Tibial nerve (tissue), 4 donors: ENCODE data around the gene AFAP1L1. TPM values are rescaled to one million over a fixed set of nuclear protein-coding genes. Genes with fewer than 3 reads are reported as not detected.
A peak's percentile ranks its signal among the peaks of the same experiment; 100 is the strongest.

ENCODE experiments used
- DNase-seq, 2 donors: peaks; one replicate each; pipeline ENCODE4 v3.0.0-alpha.2; 2019; ENCODE audit warnings: low spot score in 2 of 2
- H3K27ac ChIP-seq, 4 donors: fragments of 200-600 bp; sonication (generic) in 3 of 4; one replicate each; pipeline ENCODE4 v1.5.1; 2017 to 2019; ENCODE audit warnings: mild to moderate bottlenecking in 1 of 4
- H3K27me3 ChIP-seq, 2 donors: fragments of 200-600 bp; sonication (generic) in 1 of 2; one replicate each; pipeline versions ENCODE4 v1.5.1 to v1.6.0; 2017 to 2019
- H3K36me3 ChIP-seq, 3 donors: fragments of 200-600 bp; sonication (generic); one replicate each; pipeline ENCODE4 v1.5.1; 2018 to 2019
- H3K4me1 ChIP-seq, 4 donors: fragments of 200-600 bp; sonication (generic) in 3 of 4; one replicate each; pipeline ENCODE4 v1.5.1; 2017 to 2019
- H3K4me3 ChIP-seq, 4 donors: fragments of 200-600 bp; sonication (generic) in 3 of 4; one replicate each; pipeline ENCODE4 v1.5.1; 2017 to 2019; ENCODE audit warnings: mild to moderate bottlenecking in 1 of 4, moderate library complexity in 1 of 4
- H3K9me3 ChIP-seq, 4 donors: fragments of 200-600 bp; sonication (generic) in 3 of 4; one replicate each; pipeline ENCODE4 v1.5.1; 2017 to 2019
- EP300 ChIP-seq, 2 donors: sonication (generic); formaldehyde crosslinking; IDR thresholded peaks; one replicate each; pipeline ENCODE4 v1.6.1; 2017; ENCODE audit warnings: antibody characterized with exemption in 2 of 2, mild to moderate bottlenecking in 1 of 2
- POLR2A ChIP-seq, 2 donors: fragments of 450-650 bp; IDR thresholded peaks; one replicate each; pipeline ENCODE4 v1.6.1; 2017; ENCODE audit warnings: antibody characterized with exemption in 2 of 2, mild to moderate bottlenecking in 2 of 2, moderate library complexity in 2 of 2
- WGBS, 2 donors: methylation state at CpG; one replicate each; pipeline ENCODE4 v1.1.5; 2018; 5-methylcytosine and 5-hydroxymethylcytosine counted together
- total RNA-seq, 4 donors: library from RNA; depleted of rRNA; stranded (reverse); fragments of >200 nt; gene quantifications; one replicate each; pipeline ENCODE4 v1.1.0, GENCODE V29; 2016
- TF ChIP-seq, protein P1 (sequence below), 5 experiments: fragments of 200-600 bp in 3 of 5; fragments of 450-650 bp in 2 of 5; sonication (generic) in 3 of 5; IDR thresholded peaks; one replicate each; pipeline ENCODE4 v1.5.1; 2016 to 2019; ENCODE audit warnings: antibody characterized with exemption in 5 of 5, mild to moderate bottlenecking in 3 of 5, moderate library complexity in 2 of 5

The AFAP1L1 gene
- total RNA-seq, 4 donors from 2014 or later, result 40.8 to 93.5 (median 91.6) TPM

DNA sequence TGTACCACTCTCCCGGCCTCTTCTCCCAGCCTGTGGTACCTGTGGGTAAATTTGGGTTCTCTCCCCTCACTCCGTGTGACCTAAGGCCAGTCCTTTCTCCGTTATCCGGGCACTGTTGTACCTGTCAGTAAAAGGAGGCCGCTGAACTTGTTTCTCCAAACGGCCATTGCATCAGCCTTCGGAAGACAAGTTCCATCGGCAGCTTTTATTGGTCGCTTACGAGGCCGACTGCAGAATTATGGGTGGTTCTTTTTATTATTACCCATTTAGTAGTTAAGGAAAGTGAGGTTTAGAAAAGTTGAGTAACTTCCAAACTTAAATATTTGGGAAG is 74.2 kb downstream of the AFAP1L1 start:
- TF ChIP-seq, protein P1, sequence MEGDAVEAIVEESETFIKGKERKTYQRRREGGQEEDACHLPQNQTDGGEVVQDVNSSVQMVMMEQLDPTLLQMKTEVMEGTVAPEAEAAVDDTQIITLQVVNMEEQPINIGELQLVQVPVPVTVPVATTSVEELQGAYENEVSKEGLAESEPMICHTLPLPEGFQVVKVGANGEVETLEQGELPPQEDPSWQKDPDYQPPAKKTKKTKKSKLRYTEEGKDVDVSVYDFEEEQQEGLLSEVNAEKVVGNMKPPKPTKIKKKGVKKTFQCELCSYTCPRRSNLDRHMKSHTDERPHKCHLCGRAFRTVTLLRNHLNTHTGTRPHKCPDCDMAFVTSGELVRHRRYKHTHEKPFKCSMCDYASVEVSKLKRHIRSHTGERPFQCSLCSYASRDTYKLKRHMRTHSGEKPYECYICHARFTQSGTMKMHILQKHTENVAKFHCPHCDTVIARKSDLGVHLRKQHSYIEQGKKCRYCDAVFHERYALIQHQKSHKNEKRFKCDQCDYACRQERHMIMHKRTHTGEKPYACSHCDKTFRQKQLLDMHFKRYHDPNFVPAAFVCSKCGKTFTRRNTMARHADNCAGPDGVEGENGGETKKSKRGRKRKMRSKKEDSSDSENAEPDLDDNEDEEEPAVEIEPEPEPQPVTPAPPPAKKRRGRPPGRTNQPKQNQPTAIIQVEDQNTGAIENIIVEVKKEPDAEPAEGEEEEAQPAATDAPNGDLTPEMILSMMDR (IDR thresholded peaks at IDR 0.05), result no peak
- TF ChIP-seq POLR2A (IDR thresholded peaks at IDR 0.05), result no peak
- no peak for TF ChIP-seq EP300 (IDR thresholded peaks at IDR 0.05)
- Histone ChIP-seq H3K4me1 (peaks cover 0 to 26% (median 3%) of the 10 kb centered on the region in 4 donors), H3K27me3 (no peaks in the 10 kb centered on the region), H3K9me3 (no peaks in the 10 kb centered on the region), H3K36me3 (peaks cover 0 to 38% (median 7%) of the 10 kb centered on the region in 3 donors), H3K4me3 (peak overlapping the region; percentile 59 to 83 (median 69)), H3K27ac (peak overlapping the region; percentile 62 to 84 (median 72))
- DNase-seq, result no peak
- WGBS, 2 donors, result 0 to 1% methylated on average over 11 of the region's 11 CpGs

GRCh38 chr5:149348518-149348917 is 76.9 kb downstream of the AFAP1L1 start:
- no peak for DNase-seq
- no peak for TF ChIP-seq EP300 (IDR thresholded peaks at IDR 0.05)
- TF ChIP-seq POLR2A (IDR thresholded peaks at IDR 0.05), result no peak
- TF ChIP-seq, protein P1 (IDR thresholded peaks at IDR 0.05), result no peak
- peaks cover 0 to 52% (median 9%) of the 10 kb centered on the region in 3 donors for H3K36me3 ChIP-seq
- no peak overlapping the region for H3K27ac ChIP-seq
- no peaks in the 10 kb centered on the region for H3K27me3 ChIP-seq
- H3K9me3 ChIP-seq, result no peaks in the 10 kb centered on the region
- peaks cover 0 to 26% (median 3%) of the 10 kb centered on the region in 4 donors for H3K4me1 ChIP-seq
- 82 to 93% methylated on average over 1 of the region's 1 CpG for WGBS, 2 donors
- H3K4me3 ChIP-seq, result no peak overlapping the region

DNA sequence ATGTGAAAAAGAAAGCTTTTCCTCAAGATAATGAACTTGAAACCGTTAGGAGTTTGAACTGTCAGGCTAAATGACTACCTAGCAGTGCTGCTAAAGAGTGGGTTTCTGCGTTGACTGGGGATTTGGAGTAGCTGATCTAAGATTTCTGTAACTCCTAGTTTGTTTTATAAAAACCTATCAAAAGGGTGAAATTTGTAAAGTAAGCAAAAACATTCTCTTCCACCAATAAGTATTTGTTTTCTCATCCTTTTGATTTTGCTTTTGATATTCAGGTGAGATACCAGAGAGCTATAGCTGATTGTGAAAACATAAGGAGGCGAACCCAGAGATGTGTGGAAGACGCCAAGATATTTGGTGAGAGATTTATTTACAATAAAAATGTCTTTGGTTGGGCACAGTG is 77.7 kb downstream of the AFAP1L1 start:
- H3K27ac ChIP-seq, result no peak overlapping the region
- WGBS, 2 donors, result 91 to 93% methylated on average over 4 of the region's 4 CpGs
- H3K9me3 ChIP-seq, result no peaks in the 10 kb centered on the region
- TF ChIP-seq EP300 (IDR thresholded peaks at IDR 0.05), result no peak
- TF ChIP-seq, protein P1 (IDR thresholded peaks at IDR 0.05), result no peak
- no peak for TF ChIP-seq POLR2A (IDR thresholded peaks at IDR 0.05)
- no peaks in the 10 kb centered on the region for H3K27me3 ChIP-seq
- H3K4me3 ChIP-seq, result no peak overlapping the region
- no peak for DNase-seq
- peaks cover 0 to 61% (median 9%) of the 10 kb centered on the region in 3 donors for H3K36me3 ChIP-seq
- H3K4me1 ChIP-seq, result peaks cover 0 to 23% (median 3%) of the 10 kb centered on the region in 4 donors

DNA sequence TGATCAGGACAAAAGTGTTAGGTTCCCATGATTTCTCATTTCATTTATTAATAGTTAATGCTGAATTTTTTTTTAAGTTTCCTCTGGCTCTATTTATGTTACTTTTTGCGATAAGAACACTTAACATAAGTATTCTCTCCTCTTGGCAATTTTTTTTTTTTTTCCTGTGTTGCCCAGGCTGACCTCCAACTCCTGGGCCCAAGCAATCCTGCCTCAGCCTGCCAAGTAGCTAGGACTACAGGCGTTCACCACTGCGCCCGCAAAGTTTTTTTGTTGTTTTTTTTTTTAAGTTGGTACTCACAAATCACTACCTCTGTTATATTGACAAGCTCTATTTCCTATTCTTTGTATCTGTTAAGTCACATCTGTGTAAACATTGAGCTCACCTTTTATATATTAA is 80.5 kb downstream of the AFAP1L1 start:
- TF ChIP-seq, protein P1 (IDR thresholded peaks at IDR 0.05), result no peak
- TF ChIP-seq POLR2A (IDR thresholded peaks at IDR 0.05), result no peak
- TF ChIP-seq EP300 (IDR thresholded peaks at IDR 0.05), result no peak
- no peak for DNase-seq
- peaks cover 0 to 6% (median 0%) of the 10 kb centered on the region in 4 donors for H3K4me1 ChIP-seq
- no peaks in the 10 kb centered on the region for H3K9me3 ChIP-seq
- no peak overlapping the region for H3K27ac ChIP-seq
- no peak overlapping the region for H3K4me3 ChIP-seq
- 85 to 94% methylated on average over 4 of the region's 4 CpGs for WGBS, 2 donors
- peaks cover 0 to 75% (median 9%) of the 10 kb centered on the region in 3 donors for H3K36me3 ChIP-seq
- H3K27me3 ChIP-seq, result no peaks in the 10 kb centered on the region

DNA sequence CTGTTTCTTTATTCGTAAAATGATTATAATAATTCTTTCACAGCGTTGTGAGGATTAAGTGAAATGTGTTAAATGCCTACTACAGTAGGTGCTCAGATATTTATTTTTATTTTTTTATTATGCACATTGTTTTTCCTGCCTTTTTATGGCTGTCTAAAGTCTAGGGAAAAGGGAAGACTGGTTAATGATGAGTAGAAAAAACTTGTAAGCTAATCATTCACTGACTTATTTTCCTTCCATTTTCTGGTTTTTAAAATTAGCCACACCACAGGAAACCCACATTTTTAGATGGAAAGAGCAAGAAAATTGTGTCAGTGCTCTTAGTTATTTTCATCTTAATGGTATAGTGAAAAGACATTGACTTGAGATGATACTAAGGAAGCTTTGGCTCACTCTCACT is 82.3 kb downstream of the AFAP1L1 start:
- no peak overlapping the region for H3K4me3 ChIP-seq
- TF ChIP-seq POLR2A (IDR thresholded peaks at IDR 0.05), result no peak
- TF ChIP-seq, protein P1 (IDR thresholded peaks at IDR 0.05), result no peak
- no peak for TF ChIP-seq EP300 (IDR thresholded peaks at IDR 0.05)
- WGBS, 2 donors, result 93 to 97% methylated on average over 2 of the region's 2 CpGs
- H3K36me3 ChIP-seq, result peaks cover 0 to 69% (median 9%) of the 10 kb centered on the region in 3 donors
- no peak overlapping the region for H3K27ac ChIP-seq
- no peaks in the 10 kb centered on the region for H3K27me3 ChIP-seq
- no peak for DNase-seq
- H3K4me1 ChIP-seq, result peaks cover 0 to 13% (median 1%) of the 10 kb centered on the region in 4 donors
- H3K9me3 ChIP-seq, result no peaks in the 10 kb centered on the region
